ENCODE data around the gene CFAP410.

GRCh38 chr21:44291936-44292811 lies 47.0 kb downstream of the CFAP410 start:
- TF ChIP-seq EP300 (IDR thresholded peaks at IDR 0.05; ENCODE audit: borderline replicate concordance in 1 of 2, low read depth in 1 of 2, low read length in 1 of 2) = no peak
- TF ChIP-seq NFIC (IDR thresholded peaks at IDR 0.05; ENCODE audit: borderline replicate concordance) = no peak
- no peak for TF ChIP-seq GABPA (IDR thresholded peaks at IDR 0.05; ENCODE audit: low read depth)
- no peak for TF ChIP-seq RAD21 (IDR thresholded peaks at IDR 0.05; ENCODE audit: low read length)
- no peak for TF ChIP-seq POLR2AphosphoS5 (IDR thresholded peaks at IDR 0.05; ENCODE audit: low read depth, low read length)
- TF ChIP-seq YY1 (IDR thresholded peaks at IDR 0.05; ENCODE audit: low read depth) = no peak
- TF ChIP-seq EZH2phosphoT487 (IDR thresholded peaks at IDR 0.05; ENCODE audit: borderline replicate concordance, low read depth) = no peak
- no peak for TF ChIP-seq NRF1 (IDR thresholded peaks at IDR 0.05; ENCODE audit: low read depth, low read length)
- no peak for TF ChIP-seq SMC3 (IDR thresholded peaks at IDR 0.05; ENCODE audit: low read depth, low read length)
- TF ChIP-seq TAF1 (IDR thresholded peaks at IDR 0.05; ENCODE audit: borderline replicate concordance, low read depth, low read length) = no peak
- no peak for TF ChIP-seq ZBTB33 (IDR thresholded peaks at IDR 0.05; ENCODE audit: borderline replicate concordance, low read depth)
- TF ChIP-seq, protein P1, sequence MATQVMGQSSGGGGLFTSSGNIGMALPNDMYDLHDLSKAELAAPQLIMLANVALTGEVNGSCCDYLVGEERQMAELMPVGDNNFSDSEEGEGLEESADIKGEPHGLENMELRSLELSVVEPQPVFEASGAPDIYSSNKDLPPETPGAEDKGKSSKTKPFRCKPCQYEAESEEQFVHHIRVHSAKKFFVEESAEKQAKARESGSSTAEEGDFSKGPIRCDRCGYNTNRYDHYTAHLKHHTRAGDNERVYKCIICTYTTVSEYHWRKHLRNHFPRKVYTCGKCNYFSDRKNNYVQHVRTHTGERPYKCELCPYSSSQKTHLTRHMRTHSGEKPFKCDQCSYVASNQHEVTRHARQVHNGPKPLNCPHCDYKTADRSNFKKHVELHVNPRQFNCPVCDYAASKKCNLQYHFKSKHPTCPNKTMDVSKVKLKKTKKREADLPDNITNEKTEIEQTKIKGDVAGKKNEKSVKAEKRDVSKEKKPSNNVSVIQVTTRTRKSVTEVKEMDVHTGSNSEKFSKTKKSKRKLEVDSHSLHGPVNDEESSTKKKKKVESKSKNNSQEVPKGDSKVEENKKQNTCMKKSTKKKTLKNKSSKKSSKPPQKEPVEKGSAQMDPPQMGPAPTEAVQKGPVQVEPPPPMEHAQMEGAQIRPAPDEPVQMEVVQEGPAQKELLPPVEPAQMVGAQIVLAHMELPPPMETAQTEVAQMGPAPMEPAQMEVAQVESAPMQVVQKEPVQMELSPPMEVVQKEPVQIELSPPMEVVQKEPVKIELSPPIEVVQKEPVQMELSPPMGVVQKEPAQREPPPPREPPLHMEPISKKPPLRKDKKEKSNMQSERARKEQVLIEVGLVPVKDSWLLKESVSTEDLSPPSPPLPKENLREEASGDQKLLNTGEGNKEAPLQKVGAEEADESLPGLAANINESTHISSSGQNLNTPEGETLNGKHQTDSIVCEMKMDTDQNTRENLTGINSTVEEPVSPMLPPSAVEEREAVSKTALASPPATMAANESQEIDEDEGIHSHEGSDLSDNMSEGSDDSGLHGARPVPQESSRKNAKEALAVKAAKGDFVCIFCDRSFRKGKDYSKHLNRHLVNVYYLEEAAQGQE (IDR thresholded peaks at IDR 0.05; ENCODE audit: low read depth, low read length) = no peak
- no peak for TF ChIP-seq CTCF (IDR thresholded peaks at IDR 0.05)
- TF ChIP-seq USF2 (IDR thresholded peaks at IDR 0.05; ENCODE audit: borderline replicate concordance, low read depth, low read length) = no peak
